ENCODE results near the gene WWOX.

GRCh38 chr16:79185711-79186110 is 1086.3 kb downstream of the WWOX start:
- TF ChIP-seq ZFP30 (CRISPR knock-in tag; IDR thresholded peaks at IDR 0.05) = no peak
- no peak for TF ChIP-seq CREB5 (CRISPR knock-in tag; IDR thresholded peaks at IDR 0.05; ENCODE audit: low read depth)
- TF ChIP-seq CSDC2 (CRISPR knock-in tag; IDR thresholded peaks at IDR 0.05) = no peak
- no peak for TF ChIP-seq ESRRG (CRISPR knock-in tag; IDR thresholded peaks at IDR 0.05)

Measured in SK-N-SH treated with all-trans-retinoic acid at 6 μM for 48 hours (cell line).